Left ventricle myocardium inferior (tissue), 1 donor: Measurements from ENCODE around the gene MRPS30. TPM values are rescaled to one million over a fixed set of nuclear protein-coding genes. Genes with fewer than 3 reads are reported as not detected.

Experiments used
- DNase-seq: peaks from one replicate; pipeline ENCODE4 v3.0.0-alpha.2; 2020
- H3K27ac ChIP-seq: fragments of 200-600 bp; replicated peaks from 2 replicates; pipeline ENCODE4 v1.8.0; 2021
- H3K27me3 ChIP-seq: fragments of 200-600 bp; 2 replicates; pipeline ENCODE4 v1.8.0; 2021; ENCODE audit warnings: low read depth
- H3K36me3 ChIP-seq: fragments of 200-600 bp; 2 replicates; pipeline ENCODE4 v1.8.0; 2021
- H3K4me1 ChIP-seq: fragments of 200-600 bp; 2 replicates; pipeline ENCODE4 v1.8.0; 2021
- H3K4me3 ChIP-seq: fragments of 200-600 bp; 2 replicates; pipeline ENCODE4 v1.8.0; 2021; ENCODE audit warnings: mild to moderate bottlenecking, moderate library complexity
- H3K9me3 ChIP-seq: fragments of 200-600 bp; replicated peaks from 2 replicates; pipeline ENCODE4 v1.8.0; 2021
- intact Hi-C: fragments of 100-400 bp; cut with micrococcal nuclease; formaldehyde crosslinking; loops from one replicate; pipeline ENCODE4 v1.11.0; 2022
- total RNA-seq: library from RNA; stranded (reverse); fragmentation: NEBNext Ultra II Directional; extraction: Animal tissue kit (Norgen Biotek cat#: 25700); gene quantifications from one replicate; pipeline ENCODE4 v1.2.1, GENCODE V29; 2021
- TF ChIP-seq, protein P1 (sequence below): fragments of 200-600 bp; IDR thresholded peaks from 2 replicates; pipeline ENCODE4 v1.8.0; 2021; ENCODE audit warnings: antibody characterized with exemption, mild to moderate bottlenecking, borderline replicate concordance
- donor health status: DM: no; HTN: yes; CAD: no; lungs with severe emphysema.

Gene MRPS30
- total RNA-seq, 1 donor from 2014 or later = 86.3 TPM

DNA sequence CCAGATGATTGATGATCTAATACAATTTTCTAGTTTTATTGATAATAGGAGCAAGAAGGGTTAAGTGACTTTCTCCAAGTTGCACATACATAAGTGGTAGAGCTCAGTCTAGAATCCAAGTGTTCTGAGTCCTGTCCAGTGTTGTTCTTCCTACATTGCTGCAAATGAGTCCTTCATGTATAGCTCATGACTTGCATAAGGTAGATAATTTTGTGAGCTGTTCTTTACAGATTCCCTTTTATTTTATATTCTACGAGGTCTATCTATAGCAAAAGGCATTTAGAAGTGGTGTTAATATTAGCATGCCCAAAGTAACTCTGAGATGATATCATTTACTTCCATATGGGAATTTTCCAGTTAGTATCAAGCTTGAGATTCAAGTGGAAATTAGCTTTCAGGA lies 20.0 kb downstream of the MRPS30 start:
- Histone ChIP-seq H3K9me3 (no peaks in the 10 kb centered on the region), H3K4me3 (no peak overlapping the region), H3K36me3 (no peaks in the 10 kb centered on the region), H3K27me3 (no peaks in the 10 kb centered on the region), H3K27ac (no peak overlapping the region), H3K4me1 (no peaks in the 10 kb centered on the region)
- no peak for DNase-seq
- intact Hi-C loops = no loop called here
- TF ChIP-seq, protein P1, sequence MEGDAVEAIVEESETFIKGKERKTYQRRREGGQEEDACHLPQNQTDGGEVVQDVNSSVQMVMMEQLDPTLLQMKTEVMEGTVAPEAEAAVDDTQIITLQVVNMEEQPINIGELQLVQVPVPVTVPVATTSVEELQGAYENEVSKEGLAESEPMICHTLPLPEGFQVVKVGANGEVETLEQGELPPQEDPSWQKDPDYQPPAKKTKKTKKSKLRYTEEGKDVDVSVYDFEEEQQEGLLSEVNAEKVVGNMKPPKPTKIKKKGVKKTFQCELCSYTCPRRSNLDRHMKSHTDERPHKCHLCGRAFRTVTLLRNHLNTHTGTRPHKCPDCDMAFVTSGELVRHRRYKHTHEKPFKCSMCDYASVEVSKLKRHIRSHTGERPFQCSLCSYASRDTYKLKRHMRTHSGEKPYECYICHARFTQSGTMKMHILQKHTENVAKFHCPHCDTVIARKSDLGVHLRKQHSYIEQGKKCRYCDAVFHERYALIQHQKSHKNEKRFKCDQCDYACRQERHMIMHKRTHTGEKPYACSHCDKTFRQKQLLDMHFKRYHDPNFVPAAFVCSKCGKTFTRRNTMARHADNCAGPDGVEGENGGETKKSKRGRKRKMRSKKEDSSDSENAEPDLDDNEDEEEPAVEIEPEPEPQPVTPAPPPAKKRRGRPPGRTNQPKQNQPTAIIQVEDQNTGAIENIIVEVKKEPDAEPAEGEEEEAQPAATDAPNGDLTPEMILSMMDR = no peak

DNA sequence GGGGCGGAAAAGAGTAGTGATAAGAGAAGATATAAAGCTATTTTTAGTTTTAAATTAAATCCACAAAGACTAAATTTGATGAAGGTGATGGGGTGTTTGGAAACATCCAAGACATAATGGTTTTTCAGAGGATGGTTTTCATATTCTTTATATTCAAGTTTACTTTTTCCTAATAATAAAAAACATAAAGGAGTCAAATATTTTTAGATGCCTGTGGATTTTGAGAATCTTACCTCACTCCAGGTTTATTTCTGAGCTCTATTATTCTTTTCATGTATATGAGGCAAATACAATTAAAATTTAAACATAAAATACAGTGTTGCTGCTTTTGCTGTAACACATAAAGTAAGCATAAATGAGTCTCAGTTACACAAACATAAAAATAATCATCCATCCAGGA lies 22.2 kb downstream of the MRPS30 start:
- TF ChIP-seq, protein P1 = no peak
- Histone ChIP-seq H3K27ac (no peak overlapping the region), H3K36me3 (no peaks in the 10 kb centered on the region), H3K4me3 (no peak overlapping the region), H3K27me3 (no peaks in the 10 kb centered on the region), H3K9me3 (no peaks in the 10 kb centered on the region), H3K4me1 (no peaks in the 10 kb centered on the region)
- DNase-seq = no peak
- intact Hi-C loops = no loop called here

DNA sequence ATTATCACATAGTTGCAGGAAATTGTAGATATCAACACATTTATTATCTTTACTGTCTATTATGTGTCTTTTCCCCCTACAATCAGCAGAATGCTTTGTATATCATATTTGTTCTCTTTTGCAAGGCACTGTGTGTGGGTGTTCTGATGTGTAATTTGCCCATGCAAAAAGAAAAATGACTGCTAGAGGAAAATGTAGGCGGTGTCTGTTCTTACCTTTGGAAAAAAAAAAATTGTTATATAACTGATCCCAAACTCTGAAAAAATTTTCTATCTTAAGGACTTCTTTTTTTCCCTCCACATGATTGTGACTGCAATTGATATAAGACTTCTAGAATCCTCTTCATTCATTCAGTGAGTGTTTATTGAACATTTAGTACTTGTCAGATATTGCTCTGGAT lies 24.5 kb downstream of the MRPS30 start:
- Histone ChIP-seq H3K27me3 (no peaks in the 10 kb centered on the region), H3K9me3 (no peaks in the 10 kb centered on the region), H3K27ac (no peak overlapping the region), H3K4me1 (no peaks in the 10 kb centered on the region), H3K4me3 (no peak overlapping the region), H3K36me3 (no peaks in the 10 kb centered on the region)
- TF ChIP-seq, protein P1 = no peak
- no peak for DNase-seq
- intact Hi-C loops = no loop called here

DNA sequence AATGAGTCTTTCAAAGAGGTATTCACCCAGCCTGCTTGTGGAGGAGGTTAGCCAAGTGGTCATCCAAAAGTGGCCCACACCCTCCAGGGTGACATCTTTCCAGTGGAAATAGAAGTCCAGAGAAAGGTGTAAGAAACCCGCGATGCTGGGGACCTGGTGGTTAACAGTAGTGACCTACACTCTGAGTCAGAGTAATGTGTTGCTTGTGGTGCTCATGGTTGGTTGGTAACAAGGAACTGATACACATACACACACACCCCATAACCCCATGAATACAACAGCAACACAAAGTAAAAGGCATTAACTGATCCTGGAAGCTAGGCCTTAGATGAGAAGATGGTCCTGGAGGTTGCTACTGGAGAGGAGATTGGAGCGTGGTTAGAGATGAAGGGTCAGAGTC lies 26.9 kb downstream of the MRPS30 start:
- TF ChIP-seq, protein P1 = no peak
- intact Hi-C loops = no loop called here
- no peaks in the 10 kb centered on the region for H3K36me3 ChIP-seq
- H3K27ac ChIP-seq = no peak overlapping the region
- no peaks in the 10 kb centered on the region for H3K27me3 ChIP-seq
- DNase-seq = no peak
- H3K4me3 ChIP-seq = no peak overlapping the region
- H3K9me3 ChIP-seq = peaks cover 5% of the 10 kb centered on the region
- H3K4me1 ChIP-seq = no peaks in the 10 kb centered on the region

DNA sequence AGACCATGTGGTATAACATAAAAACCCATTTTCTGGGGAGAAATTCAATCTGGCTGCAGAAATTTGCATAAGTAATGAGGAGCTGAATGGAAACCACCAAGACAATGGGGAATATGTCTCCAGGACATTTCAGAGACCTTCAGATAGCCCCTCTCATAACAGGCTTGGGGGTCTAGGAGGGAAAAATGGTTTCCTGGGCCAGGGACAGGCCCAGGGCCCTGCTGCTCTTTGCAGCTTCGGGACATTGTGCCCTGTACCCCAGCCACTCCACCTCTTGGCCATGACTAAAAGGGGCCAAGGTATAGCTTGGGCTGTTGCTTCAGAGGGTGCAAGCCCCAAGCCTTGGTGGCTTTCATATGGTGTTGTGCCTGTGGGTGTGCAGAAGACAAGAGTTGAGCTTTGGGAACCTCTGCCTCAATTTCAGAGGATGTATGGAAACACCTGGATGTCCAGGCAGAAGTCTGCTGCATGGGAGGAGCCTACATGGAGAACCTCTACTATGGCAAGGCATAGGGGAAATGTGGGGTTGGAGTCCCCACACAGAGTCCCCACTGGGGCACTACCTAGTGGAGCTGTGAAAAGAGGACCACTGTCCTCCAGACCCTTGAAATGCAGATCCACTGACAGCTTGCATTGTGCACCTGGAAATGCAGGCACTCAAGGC lies 30.4 kb downstream of the MRPS30 start:
- intact Hi-C loops = no loop called here
- Histone ChIP-seq H3K27ac (no peak overlapping the region), H3K4me3 (no peak overlapping the region), H3K4me1 (no peaks in the 10 kb centered on the region), H3K36me3 (no peaks in the 10 kb centered on the region), H3K27me3 (no peaks in the 10 kb centered on the region), H3K9me3 (peaks cover 5% of the 10 kb centered on the region)
- no peak for DNase-seq
- TF ChIP-seq, protein P1 = no peak
